ENCODE data around the gene SUPT20H. TPM values are rescaled to one million over a fixed set of nuclear protein-coding genes. Genes with fewer than 3 reads are reported as not detected.

The SUPT20H gene
- total RNA-seq, 1 experiment from 2014 or later, result 16.8 TPM

DNA sequence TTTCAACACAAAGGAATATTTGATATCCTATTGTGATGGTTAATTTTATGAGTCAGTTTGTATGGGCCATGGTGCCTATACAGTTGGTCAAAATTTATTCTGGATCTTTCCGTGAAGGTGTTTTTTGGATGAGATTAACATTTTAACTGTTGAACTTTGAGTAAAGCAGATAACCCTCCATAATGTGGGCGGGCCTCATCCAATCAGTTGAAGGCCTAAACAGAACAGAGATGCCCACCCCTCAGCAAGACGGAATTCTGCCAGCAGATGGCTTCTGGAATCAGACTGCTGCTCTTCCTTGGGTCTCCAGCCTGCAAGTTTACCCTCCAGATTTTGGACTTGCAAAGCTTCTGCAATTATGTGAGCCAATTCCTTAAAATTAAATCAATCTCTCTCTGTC is 30.0 kb upstream of the SUPT20H start:
- no peak for ATAC-seq
- no peaks in the 10 kb centered on the region for H3K79me2 ChIP-seq (ENCODE audit: low read length)
- CTCF ChIA-PET, result no interaction called here

DNA sequence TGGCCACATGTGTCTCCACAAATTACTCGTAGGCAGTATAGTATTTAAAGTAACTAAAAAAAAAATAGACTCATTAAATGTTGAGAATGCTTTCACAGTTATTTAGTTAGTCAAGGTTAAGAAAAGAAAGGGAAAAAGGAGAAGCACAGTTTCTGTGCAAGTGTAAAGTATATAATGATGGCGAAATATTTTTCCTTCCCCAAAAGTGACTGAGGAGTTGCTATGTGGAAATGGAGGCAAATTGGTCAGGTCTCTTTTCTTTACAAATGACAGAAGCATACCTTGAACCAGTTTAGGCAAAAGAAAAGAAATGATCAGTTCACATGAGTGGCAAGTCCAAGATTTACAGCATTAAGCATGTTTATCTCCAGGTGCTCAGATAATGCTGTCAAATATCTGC is 28.0 kb upstream of the SUPT20H start:
- CTCF ChIA-PET, result no interaction called here

More for the DNA sequence above, 30.0 kb upstream of the SUPT20H start:
- H3K4me1 ChIP-seq (ENCODE audit: insufficient read depth, low read length), result no peaks in the 10 kb centered on the region
- POLR2A ChIA-PET (ENCODE audit: unreplicated experiment), result no interaction called here
- no TSS peak for BruUV-seq (replicated peaks)
- no peak overlapping the region for H3K9ac ChIP-seq (ENCODE audit: low read length)
- H3K36me3 ChIP-seq (ENCODE audit: low read depth, low read length), result no peaks in the 10 kb centered on the region
- no peak overlapping the region for H3K27ac ChIP-seq (ENCODE audit: low read length)
- no peaks in the 10 kb centered on the region for H3K9me2 ChIP-seq (replicated peaks; ENCODE audit: low read length)
- peaks cover 39% of the 10 kb centered on the region for H3K27me3 ChIP-seq (ENCODE audit: low read length)
- no peaks in the 10 kb centered on the region for H4K20me1 ChIP-seq (ENCODE audit: low read length)
- no peak overlapping the region for H3K4me3 ChIP-seq (ENCODE audit: low read length)
- TF ChIP-seq EZH2 (IDR thresholded peaks at IDR 0.05; ENCODE audit: low read length, unreplicated experiment) (no peak), EZH2phosphoT487 (IDR thresholded peaks at IDR 0.05; ENCODE audit: borderline replicate concordance, low read length) (no peak)
- TF ChIP-seq, protein P1, sequence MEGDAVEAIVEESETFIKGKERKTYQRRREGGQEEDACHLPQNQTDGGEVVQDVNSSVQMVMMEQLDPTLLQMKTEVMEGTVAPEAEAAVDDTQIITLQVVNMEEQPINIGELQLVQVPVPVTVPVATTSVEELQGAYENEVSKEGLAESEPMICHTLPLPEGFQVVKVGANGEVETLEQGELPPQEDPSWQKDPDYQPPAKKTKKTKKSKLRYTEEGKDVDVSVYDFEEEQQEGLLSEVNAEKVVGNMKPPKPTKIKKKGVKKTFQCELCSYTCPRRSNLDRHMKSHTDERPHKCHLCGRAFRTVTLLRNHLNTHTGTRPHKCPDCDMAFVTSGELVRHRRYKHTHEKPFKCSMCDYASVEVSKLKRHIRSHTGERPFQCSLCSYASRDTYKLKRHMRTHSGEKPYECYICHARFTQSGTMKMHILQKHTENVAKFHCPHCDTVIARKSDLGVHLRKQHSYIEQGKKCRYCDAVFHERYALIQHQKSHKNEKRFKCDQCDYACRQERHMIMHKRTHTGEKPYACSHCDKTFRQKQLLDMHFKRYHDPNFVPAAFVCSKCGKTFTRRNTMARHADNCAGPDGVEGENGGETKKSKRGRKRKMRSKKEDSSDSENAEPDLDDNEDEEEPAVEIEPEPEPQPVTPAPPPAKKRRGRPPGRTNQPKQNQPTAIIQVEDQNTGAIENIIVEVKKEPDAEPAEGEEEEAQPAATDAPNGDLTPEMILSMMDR (conservative IDR thresholded peaks at IDR 0.05; ENCODE audit: low read depth, low read length), result no peak
- no peak overlapping the region for H2AFZ ChIP-seq (ENCODE audit: low read length)
- no peak overlapping the region for H3K4me2 ChIP-seq (ENCODE audit: low read length)
- no peaks in the 10 kb centered on the region for H3F3A ChIP-seq (ENCODE audit: low read length, unreplicated experiment)
- intact Hi-C loops (cut with micrococcal nuclease), result no loop called here
- H3K9me3 ChIP-seq (ENCODE audit: low read length), result no peaks in the 10 kb centered on the region
- no peak for DNase-seq

DNA sequence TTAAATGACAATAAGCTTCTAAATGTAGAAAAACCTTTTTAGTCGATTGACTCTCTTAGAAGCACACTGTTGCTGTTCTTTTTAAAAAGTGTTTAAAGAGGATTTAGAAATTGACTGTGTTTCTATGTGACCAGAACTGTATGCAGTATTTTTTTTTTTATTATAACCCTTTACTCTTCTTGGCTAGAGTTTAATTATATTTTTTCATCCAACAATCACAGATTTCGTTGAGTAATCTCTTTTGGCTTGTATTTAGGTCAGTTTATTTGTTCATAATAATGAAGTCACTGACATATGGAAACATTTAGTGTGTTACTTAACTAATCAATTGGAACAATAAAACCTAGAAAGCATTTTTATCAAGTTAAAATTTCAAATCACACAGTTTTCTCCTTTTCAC is 26.1 kb upstream of the SUPT20H start:
- no peaks in the 10 kb centered on the region for H4K20me1 ChIP-seq (ENCODE audit: low read length)
- no peaks in the 10 kb centered on the region for H3F3A ChIP-seq (ENCODE audit: low read length, unreplicated experiment)
- TF ChIP-seq EZH2 (IDR thresholded peaks at IDR 0.05; ENCODE audit: low read length, unreplicated experiment) (no peak), EZH2phosphoT487 (IDR thresholded peaks at IDR 0.05; ENCODE audit: borderline replicate concordance, low read length) (no peak)
- TF ChIP-seq, protein P1 (conservative IDR thresholded peaks at IDR 0.05; ENCODE audit: low read depth, low read length), result no peak
- no peaks in the 10 kb centered on the region for H3K9me2 ChIP-seq (replicated peaks; ENCODE audit: low read length)
- ChIA-PET POLR2A (ENCODE audit: unreplicated experiment) (no interaction called here), CTCF (no interaction called here)
- no TSS peak for BruUV-seq (replicated peaks)
- intact Hi-C loops (cut with micrococcal nuclease), result no loop called here
- H3K79me2 ChIP-seq (ENCODE audit: low read length), result no peaks in the 10 kb centered on the region
- H2AFZ ChIP-seq (ENCODE audit: low read length), result no peak overlapping the region
- H3K27ac ChIP-seq (ENCODE audit: low read length), result no peak overlapping the region
- H3K27me3 ChIP-seq (ENCODE audit: low read length), result peaks cover 36% of the 10 kb centered on the region
- no peak overlapping the region for H3K4me2 ChIP-seq (ENCODE audit: low read length)
- H3K36me3 ChIP-seq (ENCODE audit: low read depth, low read length), result no peaks in the 10 kb centered on the region
- no peaks in the 10 kb centered on the region for H3K9me3 ChIP-seq (ENCODE audit: low read length)
- no peaks in the 10 kb centered on the region for H3K4me1 ChIP-seq (ENCODE audit: insufficient read depth, low read length)
- H3K4me3 ChIP-seq (ENCODE audit: low read length), result no peak overlapping the region
- DNase-seq, result no peak
- H3K9ac ChIP-seq (ENCODE audit: low read length), result no peak overlapping the region
- ATAC-seq, result no peak

More for the DNA sequence above, 28.0 kb upstream of the SUPT20H start:
- intact Hi-C loops (cut with micrococcal nuclease), result no loop called here
- Histone ChIP-seq H3K4me3 (ENCODE audit: low read length) (no peak overlapping the region), H2AFZ (ENCODE audit: low read length) (no peak overlapping the region), H3F3A (ENCODE audit: low read length, unreplicated experiment) (no peaks in the 10 kb centered on the region), H3K9ac (ENCODE audit: low read length) (no peak overlapping the region), H3K79me2 (ENCODE audit: low read length) (no peaks in the 10 kb centered on the region), H3K4me1 (ENCODE audit: insufficient read depth, low read length) (no peaks in the 10 kb centered on the region), H3K9me3 (ENCODE audit: low read length) (no peaks in the 10 kb centered on the region), H3K4me2 (ENCODE audit: low read length) (no peak overlapping the region), H3K36me3 (ENCODE audit: low read depth, low read length) (no peaks in the 10 kb centered on the region), H3K27ac (ENCODE audit: low read length) (no peak overlapping the region), H3K9me2 (replicated peaks; ENCODE audit: low read length) (no peaks in the 10 kb centered on the region), H3K27me3 (ENCODE audit: low read length) (peaks cover 28% of the 10 kb centered on the region), H4K20me1 (ENCODE audit: low read length) (no peaks in the 10 kb centered on the region)
- ATAC-seq (no peak), DNase-seq (no peak)
- no TSS peak for BruUV-seq (replicated peaks)
- TF ChIP-seq EZH2 (IDR thresholded peaks at IDR 0.05; ENCODE audit: low read length, unreplicated experiment) (no peak), EZH2phosphoT487 (IDR thresholded peaks at IDR 0.05; ENCODE audit: borderline replicate concordance, low read length) (no peak)
- POLR2A ChIA-PET (ENCODE audit: unreplicated experiment), result no interaction called here
